Measurements from ENCODE around the gene DAPP1. TPM values are rescaled to one million over a fixed set of nuclear protein-coding genes. Genes with fewer than 3 reads are reported as not detected.
A peak's percentile ranks its signal among the peaks of the same experiment; 100 is the strongest.

Gene DAPP1
- total and polyA plus RNA-seq, 2 donors: 2.7 to 19.6 TPM

- Histone ChIP-seq H3K4me3 (ENCODE audit: low read depth, low read length) (no peak overlapping the region), H3K36me3 (ENCODE audit: insufficient read depth) (no peaks in the 10 kb centered on the region), H3K4me1 (ENCODE audit: insufficient read depth) (no peaks in the 10 kb centered on the region), H3K27ac (ENCODE audit: low read depth) (no peak overlapping the region)
- no peak for DNase-seq (ENCODE audit: extremely low spot score)
Observed at GRCh38 chr4:99810536-99810935, 6.1 kb upstream of the DAPP1 start.

DNA sequence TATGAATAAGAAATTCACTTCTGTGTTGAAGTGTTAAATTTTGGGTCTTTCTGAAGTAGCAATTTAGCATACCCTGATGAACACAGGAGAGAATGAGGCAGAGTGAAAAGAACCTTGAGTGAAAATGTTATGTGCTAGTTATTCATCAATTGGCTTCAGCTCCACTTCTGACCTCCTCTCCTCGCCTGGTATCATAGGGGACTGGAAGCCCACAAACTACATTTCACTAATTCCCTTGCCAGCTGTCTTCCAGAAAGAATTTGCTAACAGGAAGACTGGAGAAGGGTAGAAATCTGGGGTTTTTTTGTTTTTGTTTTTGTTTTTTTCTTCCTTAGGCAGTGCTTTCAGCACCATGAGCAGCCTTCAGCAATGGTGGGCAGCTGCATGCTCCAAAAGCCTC, 5.5 kb upstream of the DAPP1 start:
- H3K27ac ChIP-seq (ENCODE audit: low read depth): no peak overlapping the region
- 83% methylated on average over 1 of the region's 1 CpG for WGBS
- H3K36me3 ChIP-seq (ENCODE audit: insufficient read depth): no peaks in the 10 kb centered on the region
- H3K4me3 ChIP-seq (ENCODE audit: low read depth, low read length): no peak overlapping the region
- no peaks in the 10 kb centered on the region for H3K4me1 ChIP-seq (ENCODE audit: insufficient read depth)
- no peak for DNase-seq (ENCODE audit: extremely low spot score)

DNA sequence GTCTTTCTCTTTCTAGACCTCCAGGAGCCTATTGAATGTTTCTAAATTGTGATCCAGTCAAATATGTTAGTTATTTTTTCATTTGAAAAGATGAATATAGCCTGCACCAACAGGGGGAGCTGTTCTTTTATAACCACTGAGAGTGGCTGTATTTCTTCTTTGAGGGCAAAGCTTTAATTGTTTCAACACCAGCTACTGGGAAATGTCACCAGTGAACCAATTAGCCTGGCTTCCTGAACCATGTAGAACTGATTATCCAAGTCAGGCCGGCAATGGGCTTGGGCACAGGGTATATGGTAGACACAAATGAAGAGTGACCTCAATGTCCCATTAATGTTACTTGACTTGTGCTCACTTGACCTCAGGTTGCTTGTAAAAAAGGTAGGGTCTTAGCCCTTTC, 4.8 kb upstream of the DAPP1 start:
- Histone ChIP-seq H3K36me3 (ENCODE audit: insufficient read depth) (no peaks in the 10 kb centered on the region), H3K27ac (ENCODE audit: low read depth) (no peak overlapping the region), H3K4me1 (ENCODE audit: insufficient read depth) (no peaks in the 10 kb centered on the region), H3K4me3 (ENCODE audit: low read depth, low read length) (no peak overlapping the region)
- no peak for DNase-seq (ENCODE audit: extremely low spot score)
- 88% methylated on average over 1 of the region's 1 CpG for WGBS

DNA sequence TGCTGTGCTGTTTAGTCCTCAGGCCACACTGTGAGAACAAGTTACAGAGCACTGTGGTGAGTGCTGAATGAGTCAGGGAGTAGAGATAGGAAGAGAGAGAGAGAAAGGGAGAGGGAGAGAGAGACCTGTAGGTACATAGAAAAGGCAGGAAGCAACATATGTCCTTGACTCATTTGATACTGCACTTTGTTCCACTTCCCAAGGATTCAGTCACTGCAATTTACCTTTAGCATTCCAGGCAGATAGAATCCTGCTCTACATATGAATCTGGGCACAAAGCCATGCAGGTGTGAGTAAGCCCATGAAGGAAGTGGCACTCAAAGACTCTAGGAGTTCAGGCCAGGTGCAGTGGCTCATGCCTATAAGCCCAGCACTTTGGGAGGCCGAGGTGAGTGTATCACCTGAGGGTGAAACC, 1.0 kb upstream of the DAPP1 start:
- H3K4me1 ChIP-seq (ENCODE audit: insufficient read depth): no peaks in the 10 kb centered on the region
- DNase-seq (ENCODE audit: extremely low spot score): peak; percentile 45
- no peak overlapping the region for H3K4me3 ChIP-seq (ENCODE audit: low read depth, low read length)
- peak overlapping the region; percentile 80 for H3K27ac ChIP-seq (ENCODE audit: low read depth)
- 80% methylated on average over 1 of the region's 1 CpG for WGBS
- no peaks in the 10 kb centered on the region for H3K36me3 ChIP-seq (ENCODE audit: insufficient read depth)

DNA sequence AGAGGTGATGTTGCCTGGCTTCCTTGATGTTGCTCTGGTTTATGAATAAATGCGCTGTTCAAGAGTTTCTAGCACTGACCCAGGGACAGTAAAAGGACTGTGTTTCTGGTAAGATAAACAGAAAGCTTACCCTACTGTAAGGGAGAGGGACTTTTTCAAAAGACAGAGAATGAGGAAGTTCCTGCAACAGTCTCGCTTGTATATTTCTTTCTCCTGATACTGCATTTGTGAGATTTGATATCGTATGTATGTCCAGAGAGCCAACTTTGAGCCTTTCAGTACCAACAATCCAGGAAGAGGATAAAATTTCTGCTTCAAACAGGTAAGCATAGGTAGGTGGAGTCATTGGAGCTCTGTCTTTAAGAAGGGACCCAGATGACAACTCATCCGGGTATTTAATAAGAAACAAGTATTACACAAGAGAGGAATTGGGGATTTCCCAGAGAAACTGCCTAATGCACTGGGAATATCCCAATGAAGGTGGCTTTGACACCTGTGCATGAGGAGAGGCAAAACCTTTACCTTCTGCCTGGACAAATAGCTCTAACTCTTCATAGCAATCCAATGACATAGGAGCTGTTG, 773 bp downstream of the DAPP1 start:
- Histone ChIP-seq H3K4me3 (ENCODE audit: low read depth, low read length) (no peak overlapping the region), H3K4me1 (ENCODE audit: insufficient read depth) (no peaks in the 10 kb centered on the region), H3K27ac (ENCODE audit: low read depth) (peak overlapping the region; percentile 51), H3K36me3 (ENCODE audit: insufficient read depth) (no peaks in the 10 kb centered on the region)
- 64% methylated on average over 4 of the region's 4 CpGs for WGBS
- no peak for DNase-seq (ENCODE audit: extremely low spot score)

DNA sequence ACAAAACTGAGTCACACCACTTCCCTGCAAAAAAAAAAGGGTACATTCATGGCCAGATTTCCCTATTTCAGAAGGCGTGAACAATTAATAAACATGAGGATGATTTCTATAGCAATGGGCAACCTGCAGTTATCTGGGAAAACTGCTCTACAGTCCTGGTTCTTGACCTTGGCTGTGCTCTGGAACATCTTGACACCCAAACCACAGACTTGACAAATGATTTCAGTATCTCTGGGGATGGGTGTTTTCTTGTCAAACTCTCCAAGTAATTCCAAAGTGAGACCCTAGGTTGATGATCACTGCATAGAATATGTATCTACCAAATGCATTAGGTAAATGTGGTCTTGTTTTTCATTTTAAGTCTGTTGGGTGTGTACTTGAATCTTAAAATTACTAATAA, 2.0 kb downstream of the DAPP1 start:
- Histone ChIP-seq H3K36me3 (ENCODE audit: insufficient read depth) (no peaks in the 10 kb centered on the region), H3K27ac (ENCODE audit: low read depth) (no peak overlapping the region), H3K4me1 (ENCODE audit: insufficient read depth) (no peaks in the 10 kb centered on the region), H3K4me3 (ENCODE audit: low read depth, low read length) (no peak overlapping the region)
- DNase-seq (ENCODE audit: extremely low spot score): no peak
- 91% methylated on average over 1 of the region's 1 CpG for WGBS

GRCh38 chr4:99821918-99822503, 5.4 kb downstream of the DAPP1 start:
- Histone ChIP-seq H3K4me1 (ENCODE audit: insufficient read depth) (no peaks in the 10 kb centered on the region), H3K4me3 (ENCODE audit: low read depth, low read length) (no peak overlapping the region), H3K36me3 (ENCODE audit: insufficient read depth) (no peaks in the 10 kb centered on the region), H3K27ac (ENCODE audit: low read depth) (no peak overlapping the region)
- no peak for DNase-seq (ENCODE audit: extremely low spot score)
- whole genome bisulfite sequencing: 77% methylated on average over 4 of the region's 4 CpGs

DNA sequence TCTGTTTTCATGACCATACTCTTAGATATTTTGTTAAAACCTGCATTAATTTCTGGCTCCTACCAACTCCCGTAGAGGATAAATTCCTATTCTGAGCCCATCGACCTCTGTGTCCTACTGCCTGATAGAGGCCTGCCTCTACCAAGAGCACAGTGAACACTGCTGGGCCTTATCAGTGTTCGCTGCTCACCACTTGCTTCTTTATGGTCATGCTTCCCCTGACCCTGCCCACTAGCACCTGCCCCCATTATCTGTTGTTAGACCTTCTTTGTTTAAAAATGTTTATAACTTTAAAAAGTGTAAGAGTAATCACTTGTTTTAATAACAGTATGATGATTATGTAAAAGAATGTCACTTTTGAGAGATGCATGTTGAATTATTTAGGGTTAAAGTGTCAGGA, 6.1 kb downstream of the DAPP1 start:
- Histone ChIP-seq H3K4me1 (ENCODE audit: insufficient read depth) (no peaks in the 10 kb centered on the region), H3K4me3 (ENCODE audit: low read depth, low read length) (no peak overlapping the region), H3K27ac (ENCODE audit: low read depth) (no peak overlapping the region), H3K36me3 (ENCODE audit: insufficient read depth) (no peaks in the 10 kb centered on the region)
- DNase-seq (ENCODE audit: extremely low spot score): no peak
- 94% methylated on average over 3 of the region's 3 CpGs for WGBS

DNA sequence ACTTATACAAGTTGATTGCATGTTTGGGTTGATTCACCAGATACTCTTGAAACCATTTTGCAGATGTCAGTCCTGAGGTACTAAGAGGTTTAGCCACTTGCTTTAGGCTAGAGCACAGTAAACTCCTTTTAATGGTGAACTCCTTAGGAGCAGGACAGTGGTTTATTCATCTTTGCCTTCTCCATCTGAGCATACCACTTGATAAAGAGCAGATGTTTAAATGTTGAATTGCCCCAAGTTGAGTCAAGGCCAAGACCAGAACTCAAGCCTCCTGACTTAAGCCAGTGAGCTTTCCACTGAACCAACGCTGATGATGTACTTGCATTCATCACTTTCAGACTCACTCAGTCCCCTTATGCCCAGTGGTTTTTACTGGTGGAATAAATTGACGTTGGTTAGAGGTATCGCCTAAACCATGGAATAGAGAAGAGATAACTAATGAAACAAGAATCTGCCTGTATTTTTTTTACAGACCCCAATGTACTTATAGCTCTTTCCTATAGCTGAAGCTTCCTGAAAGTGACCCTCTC, 7.5 kb downstream of the DAPP1 start:
- no peak overlapping the region for H3K4me3 ChIP-seq (ENCODE audit: low read depth, low read length)
- H3K4me1 ChIP-seq (ENCODE audit: insufficient read depth): no peaks in the 10 kb centered on the region
- H3K27ac ChIP-seq (ENCODE audit: low read depth): no peak overlapping the region
- WGBS: 78% methylated on average over 3 of the region's 3 CpGs
- no peaks in the 10 kb centered on the region for H3K36me3 ChIP-seq (ENCODE audit: insufficient read depth)
- no peak for DNase-seq (ENCODE audit: extremely low spot score)

- Histone ChIP-seq H3K27ac (ENCODE audit: low read depth) (no peak overlapping the region), H3K4me1 (ENCODE audit: insufficient read depth) (no peaks in the 10 kb centered on the region), H3K36me3 (ENCODE audit: insufficient read depth) (no peaks in the 10 kb centered on the region), H3K4me3 (ENCODE audit: low read depth, low read length) (no peak overlapping the region)
- 73% methylated on average over 3 of the region's 3 CpGs for WGBS
- DNase-seq (ENCODE audit: extremely low spot score): no peak
Observed at GRCh38 chr4:99825272-99825671, 8.6 kb downstream of the DAPP1 start.

- no peak overlapping the region for H3K27ac ChIP-seq (ENCODE audit: low read depth)
- H3K36me3 ChIP-seq (ENCODE audit: insufficient read depth): no peaks in the 10 kb centered on the region
- 91% methylated on average over 1 of the region's 1 CpG for WGBS
- DNase-seq (ENCODE audit: extremely low spot score): no peak
- H3K4me3 ChIP-seq (ENCODE audit: low read depth, low read length): no peak overlapping the region
- no peaks in the 10 kb centered on the region for H3K4me1 ChIP-seq (ENCODE audit: insufficient read depth)
Observed at GRCh38 chr4:99826016-99826415, 9.4 kb downstream of the DAPP1 start.

DNA sequence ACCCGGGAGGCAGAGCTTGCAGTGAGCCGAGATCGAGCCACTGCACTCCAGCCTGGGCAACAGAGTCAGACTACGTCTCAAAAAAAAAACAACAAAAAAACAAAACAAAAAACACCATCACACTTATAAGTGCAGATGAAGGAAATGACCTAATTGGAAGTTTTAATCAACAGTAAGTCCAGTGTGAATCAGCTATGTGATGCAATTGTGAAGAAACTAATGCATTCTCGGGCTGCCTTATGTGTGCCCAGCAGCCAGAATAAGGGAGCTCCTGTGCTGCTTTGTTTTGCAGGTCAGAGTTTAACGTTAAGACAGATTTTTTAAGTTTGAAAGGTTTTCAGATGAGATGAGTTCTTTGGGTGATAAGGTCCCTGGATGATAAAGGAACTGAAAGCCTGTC, 10.8 kb downstream of the DAPP1 start:
- Histone ChIP-seq H3K4me1 (ENCODE audit: insufficient read depth) (no peaks in the 10 kb centered on the region), H3K4me3 (ENCODE audit: low read depth, low read length) (no peak overlapping the region), H3K36me3 (ENCODE audit: insufficient read depth) (no peaks in the 10 kb centered on the region), H3K27ac (ENCODE audit: low read depth) (no peak overlapping the region)
- DNase-seq (ENCODE audit: extremely low spot score): no peak
- 91% methylated on average over 6 of the region's 6 CpGs for WGBS

GRCh38 chr4:99827857-99828256, 11.2 kb downstream of the DAPP1 start:
- Histone ChIP-seq H3K36me3 (ENCODE audit: insufficient read depth) (no peaks in the 10 kb centered on the region), H3K27ac (ENCODE audit: low read depth) (no peak overlapping the region), H3K4me1 (ENCODE audit: insufficient read depth) (no peaks in the 10 kb centered on the region), H3K4me3 (ENCODE audit: low read depth, low read length) (no peak overlapping the region)
- DNase-seq (ENCODE audit: extremely low spot score): no peak
- 93% methylated on average over 1 of the region's 1 CpG for WGBS

GRCh38 chr4:99828477-99828876, 11.8 kb downstream of the DAPP1 start:
- 26% methylated on average over 1 of the region's 1 CpG for WGBS

More at GRCh38 chr4:99828477-99828876, 11.8 kb downstream of the DAPP1 start:
- Histone ChIP-seq H3K36me3 (ENCODE audit: insufficient read depth) (no peaks in the 10 kb centered on the region), H3K4me3 (ENCODE audit: low read depth, low read length) (no peak overlapping the region), H3K4me1 (ENCODE audit: insufficient read depth) (no peaks in the 10 kb centered on the region), H3K27ac (ENCODE audit: low read depth) (no peak overlapping the region)
- DNase-seq (ENCODE audit: extremely low spot score): no peak

All from urinary bladder (tissue), 4 donors.